Mesenchymal stem cell (in vitro differentiated cells and primary cell): ENCODE results near the gene JAK2. TPM values are rescaled to one million over a fixed set of nuclear protein-coding genes. Genes with fewer than 3 reads are reported as not detected.
A peak's percentile ranks its signal among the peaks of the same experiment; 100 is the strongest.

Source experiments
- DNase-seq: peaks from one replicate; pipeline ENCODE4 v3.0.0-alpha.2; 2013
- H2AFZ ChIP-seq: one replicate; pipeline ENCODE4 v1.6.1; 2013; ENCODE audit warnings: low read depth, mild to moderate bottlenecking, control low read depth, inconsistent platforms, low read length, moderate library complexity
- H2AK5ac ChIP-seq: 2 replicates; pipeline ENCODE4 v1.6.1; 2013; ENCODE audit warnings: low read length, moderate library complexity, mild to moderate bottlenecking, inconsistent platforms; ENCODE audit not compliant: severe bottlenecking
- H2BK120ac ChIP-seq: one replicate; pipeline ENCODE4 v1.6.1; 2013; ENCODE audit warnings: low read depth, mild to moderate bottlenecking, inconsistent platforms, low read length, moderate library complexity
- H2BK12ac ChIP-seq, 2 experiments: one replicate each; pipeline ENCODE4 v1.6.1; 2013; ENCODE audit warnings: inconsistent platforms in 2 of 2, low read length in 2 of 2, mild to moderate bottlenecking in 2 of 2, moderate library complexity in 2 of 2, control low read depth in 1 of 2
- H2BK15ac ChIP-seq: one replicate; pipeline ENCODE4 v1.6.1; 2013; ENCODE audit warnings: mild to moderate bottlenecking, low read depth, inconsistent platforms; ENCODE audit not compliant: poor library complexity, severe bottlenecking
- H2BK5ac ChIP-seq: 2 replicates; pipeline ENCODE4 v1.6.1; 2013; ENCODE audit warnings: low read depth, mild to moderate bottlenecking, low read length, control low read depth, inconsistent platforms; ENCODE audit not compliant: poor library complexity, severe bottlenecking
- H3K14ac ChIP-seq, 2 experiments: one replicate each; pipeline ENCODE4 v1.6.1; 2013; ENCODE audit warnings: inconsistent platforms in 2 of 2, low read length in 2 of 2, control low read depth in 1 of 2, mild to moderate bottlenecking in 1 of 2, moderate library complexity in 1 of 2
- H3K18ac ChIP-seq, 2 experiments: one replicate each; pipeline ENCODE4 v1.6.1; 2013; ENCODE audit warnings: inconsistent platforms in 2 of 2, low read length in 2 of 2, control low read depth in 1 of 2, low read depth in 1 of 2, mild to moderate bottlenecking in 1 of 2
- H3K23ac ChIP-seq, 2 experiments: one replicate each; pipeline ENCODE4 v1.6.1; 2013; ENCODE audit warnings: inconsistent platforms in 2 of 2, low read length in 2 of 2, mild to moderate bottlenecking in 2 of 2, moderate library complexity in 2 of 2, control low read depth in 1 of 2
- H3K27ac ChIP-seq: 2 replicates; pipeline ENCODE4 v1.5.1; 2013; ENCODE audit warnings: mild to moderate bottlenecking, moderate library complexity, low read length, control low read depth, inconsistent platforms; ENCODE audit not compliant: poor library complexity, severe bottlenecking
- H3K27me3 ChIP-seq, 2 experiments: 2 replicates each; pipeline versions ENCODE4 v1.6.1 to v1.7.0; 2013; ENCODE audit warnings: low read length in 2 of 2, mild to moderate bottlenecking in 2 of 2, moderate library complexity in 2 of 2, control low read depth in 1 of 2, inconsistent platforms in 1 of 2; ENCODE audit not compliant: control insufficient read depth in 1 of 2, insufficient read depth in 1 of 2
- H3K36me3 ChIP-seq, 2 experiments: 2 replicates each; pipeline versions ENCODE4 v1.6.1 to v1.7.0; 2013; ENCODE audit warnings: low read length in 2 of 2, control low read depth in 1 of 2, inconsistent platforms in 1 of 2, low read depth in 1 of 2, mild to moderate bottlenecking in 1 of 2; ENCODE audit not compliant: insufficient read depth in 2 of 2, control insufficient read depth in 1 of 2
- H3K4ac ChIP-seq, 2 experiments: one replicate each; pipeline ENCODE4 v1.6.1; 2013; ENCODE audit warnings: inconsistent platforms in 2 of 2, low read length in 2 of 2, mild to moderate bottlenecking in 2 of 2, moderate library complexity in 2 of 2, control low read depth in 1 of 2, low read depth in 1 of 2
- H3K4me1 ChIP-seq: 2 replicates; pipeline ENCODE4 v1.6.1; 2013; ENCODE audit warnings: low read depth, low read length, control low read depth; ENCODE audit not compliant: control insufficient read depth, insufficient read depth
- H3K4me2 ChIP-seq: 2 replicates; pipeline ENCODE4 v1.6.1; 2013; ENCODE audit warnings: low read length, mild to moderate bottlenecking, inconsistent platforms; ENCODE audit not compliant: poor library complexity, severe bottlenecking
- H3K4me3 ChIP-seq, 2 experiments: 2 replicates each; pipeline versions ENCODE4 v1.5.1 to v1.7.0; 2013; ENCODE audit warnings: low read length in 2 of 2, mild to moderate bottlenecking in 2 of 2, control low read depth in 1 of 2, low read depth in 1 of 2; ENCODE audit not compliant: insufficient read depth in 1 of 2
- H3K79me1 ChIP-seq: replicated peaks from 2 replicates; pipeline ENCODE4 v1.6.1; 2013; ENCODE audit warnings: mild to moderate bottlenecking, control low read depth, low read length, inconsistent platforms; ENCODE audit not compliant: poor library complexity, severe bottlenecking
- H3K9ac ChIP-seq: 2 replicates; pipeline ENCODE4 v1.7.0; 2013; ENCODE audit warnings: mild to moderate bottlenecking, low read length, moderate library complexity
- H3K9me3 ChIP-seq: 2 replicates; pipeline ENCODE4 v1.7.0; 2013; ENCODE audit warnings: mild to moderate bottlenecking, low read length; ENCODE audit not compliant: control insufficient read depth
- H4K8ac ChIP-seq: one replicate; pipeline ENCODE4 v1.6.1; 2013; ENCODE audit warnings: inconsistent platforms, mild to moderate bottlenecking, low read length, moderate library complexity
- H4K91ac ChIP-seq: one replicate; pipeline ENCODE4 v1.6.1; 2013; ENCODE audit warnings: mild to moderate bottlenecking, low read length, inconsistent platforms
- WGBS: methylation state at CpG from one replicate; pipeline ENCODE4 v1.1.7; 2013; ENCODE audit warnings: mixed read lengths; 5-methylcytosine and 5-hydroxymethylcytosine counted together
- polyA plus RNA-seq, 2 experiments: library from polyadenylated mRNA; stranded (reverse); fragments of 200-250 nt; gene quantifications; one replicate each; pipeline ENCODE4 v1.2.3, GENCODE V29; 2013

Gene JAK2
- 6.6 TPM for polyA plus RNA-seq (2013, experiment 1 of 2)
- polyA plus RNA-seq (2013, experiment 2 of 2) = 6.4 TPM

DNA sequence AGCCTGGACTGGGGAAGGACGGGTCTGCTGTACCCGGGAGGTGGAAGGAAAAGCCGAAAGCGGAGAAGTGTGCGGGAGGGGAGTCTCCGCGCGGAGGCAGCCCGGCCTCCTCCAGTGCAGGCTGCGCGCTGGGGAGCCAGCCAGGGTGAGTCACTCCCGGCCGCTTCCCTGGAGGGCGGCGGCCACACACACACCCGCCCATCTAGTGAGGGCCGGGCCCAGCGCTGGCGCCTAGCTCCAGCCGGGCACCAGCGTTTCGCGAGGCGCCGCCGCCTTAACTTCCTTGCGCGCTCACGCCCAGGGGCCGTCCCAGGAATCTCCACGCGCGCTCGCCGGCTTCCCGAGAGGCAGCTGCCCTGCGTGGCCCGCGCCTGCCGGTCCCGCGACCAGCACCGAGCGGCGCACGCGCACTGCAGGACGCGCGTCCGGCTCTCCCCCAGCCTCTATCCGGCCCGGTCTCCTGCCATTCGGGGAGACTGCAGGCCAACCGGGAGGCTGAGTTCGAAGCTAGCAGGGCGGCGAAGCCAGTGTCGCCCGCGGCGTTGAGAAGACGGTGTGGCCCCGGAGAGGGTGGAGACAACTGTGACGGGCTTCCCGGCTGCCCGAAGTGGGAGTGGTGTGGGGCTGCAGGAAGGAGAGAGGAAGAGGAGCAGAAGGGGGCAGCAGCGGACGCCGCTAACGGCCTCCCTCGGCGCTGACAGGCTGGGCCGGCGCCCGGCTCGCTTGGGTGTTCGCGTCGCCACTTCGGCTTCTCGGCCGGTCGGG, at the start of gene JAK2:
Gene JAK2 (plus strand): TSS at position 652 of the 765 bp plus-strand sequence. CDS start 36,716 bp downstream, outside the sequence.
- Histone ChIP-seq H2BK5ac (peak within 1 kb of the TSS; percentile 93), H3K4me2 (peak within 1 kb of the TSS; percentile 97), H3K18ac (peak within 1 kb of the TSS; percentile 98 to 99), H2BK120ac (peak within 1 kb of the TSS; percentile 99), H2BK15ac (peak within 1 kb of the TSS; percentile 92), H4K91ac (peak within 1 kb of the TSS; percentile 98), H3K14ac (peak within 1 kb of the TSS; percentile 96 to 98), H3K79me1 (peaks cover 3% of the 10 kb centered on the region), H3K9me3 (no peaks in the 10 kb centered on the region), H3K27me3 (no peaks in the 10 kb centered on the region), H3K27ac (peak within 1 kb of the TSS; percentile 99), H2BK12ac (peak within 1 kb of the TSS; percentile 82 to 96), H3K9ac (peak within 1 kb of the TSS; percentile 95), H3K36me3 (peaks cover 0 to 12% of the 10 kb centered on the region in 2 experiments), H3K4me1 (peaks cover 2% of the 10 kb centered on the region), H4K8ac (peak within 1 kb of the TSS; percentile 99), H2AK5ac (no peak within 1 kb of the TSS), H2AFZ (peak within 1 kb of the TSS; percentile 83), H3K23ac (peak within 1 kb of the TSS in 1 of 2 experiments; percentile 95), H3K4ac (peak within 1 kb of the TSS; percentile 90 to 93), H3K4me3 (peak within 1 kb of the TSS; percentile 92)
- WGBS = under 1% methylated on average over 65 of the region's 84 CpGs
- DNase-seq = peak; percentile 96

DNA sequence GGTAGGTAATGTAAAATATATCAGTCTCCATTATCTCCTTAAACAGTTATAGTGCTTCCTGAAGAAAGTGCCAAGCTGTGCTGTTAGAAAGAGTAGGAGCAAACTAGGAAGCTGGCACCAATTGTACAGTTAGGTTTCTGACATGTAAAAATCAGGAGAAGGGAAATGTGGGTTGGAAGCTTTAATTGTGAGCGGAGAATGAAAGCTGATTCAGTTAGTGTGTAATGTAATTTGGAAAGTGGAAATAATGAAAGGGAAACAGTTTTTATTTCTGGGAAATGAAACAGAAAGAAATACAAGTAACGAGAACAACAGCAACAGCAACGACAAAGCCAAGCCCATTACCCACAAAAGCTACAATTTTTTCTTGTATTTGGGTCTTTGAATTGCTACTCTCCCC, 48.8 kb upstream of the JAK2 start:
- Histone ChIP-seq H2AK5ac (no peak overlapping the region), H3K9ac (peak overlapping the region; percentile 64), H3K4ac (no peak overlapping the region), H3K4me2 (no peak overlapping the region), H4K8ac (no peak overlapping the region), H3K18ac (no peak overlapping the region), H3K27me3 (no peaks in the 10 kb centered on the region), H3K9me3 (no peaks in the 10 kb centered on the region), H2AFZ (no peak overlapping the region), H4K91ac (no peak overlapping the region), H3K79me1 (no peaks in the 10 kb centered on the region), H3K23ac (no peak overlapping the region), H2BK12ac (no peak overlapping the region), H3K14ac (no peak overlapping the region), H3K4me1 (peaks cover 3% of the 10 kb centered on the region), H2BK15ac (no peak overlapping the region), H2BK120ac (no peak overlapping the region), H3K36me3 (no peaks in the 10 kb centered on the region), H2BK5ac (no peak overlapping the region), H3K27ac (no peak overlapping the region), H3K4me3 (peak overlapping the region in 1 of 2 experiments; percentile 11)
- WGBS = no CpG with 5 or more reads among the region's 3 CpGs
- no peak for DNase-seq

DNA sequence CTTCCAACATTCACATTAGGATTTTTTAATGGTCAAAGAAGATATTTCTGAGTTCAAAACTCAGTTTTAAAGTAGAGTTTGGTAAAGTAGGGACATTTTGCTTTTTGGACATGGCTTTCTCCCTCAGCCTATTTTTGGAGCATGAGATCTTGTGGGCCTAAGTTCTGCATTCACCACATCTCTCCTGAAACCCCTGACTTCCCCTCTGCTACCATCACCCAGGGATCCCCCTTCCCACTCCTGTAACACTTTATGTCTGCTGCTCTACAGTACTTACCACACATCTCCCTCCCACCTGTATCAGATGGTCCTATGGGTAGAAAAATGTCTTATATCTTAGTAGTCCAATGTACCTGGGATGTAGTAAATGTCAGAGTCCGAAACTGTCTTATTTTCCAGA, 48.2 kb upstream of the JAK2 start:
- DNase-seq = no peak
- Histone ChIP-seq H3K23ac (no peak overlapping the region), H3K14ac (no peak overlapping the region), H3K9ac (peak overlapping the region; percentile 64), H3K36me3 (no peaks in the 10 kb centered on the region), H3K4me3 (no peak overlapping the region), H2BK120ac (no peak overlapping the region), H3K27me3 (no peaks in the 10 kb centered on the region), H2BK12ac (no peak overlapping the region), H2AK5ac (no peak overlapping the region), H4K8ac (no peak overlapping the region), H4K91ac (no peak overlapping the region), H3K9me3 (no peaks in the 10 kb centered on the region), H3K4me2 (no peak overlapping the region), H3K4me1 (peaks cover 3% of the 10 kb centered on the region), H2AFZ (no peak overlapping the region), H2BK15ac (no peak overlapping the region), H3K27ac (no peak overlapping the region), H3K4ac (no peak overlapping the region), H3K18ac (peak overlapping the region in 1 of 2 experiments; percentile 18), H2BK5ac (no peak overlapping the region), H3K79me1 (no peaks in the 10 kb centered on the region)
- 86% methylated on average over 1 of the region's 1 CpG for WGBS

DNA sequence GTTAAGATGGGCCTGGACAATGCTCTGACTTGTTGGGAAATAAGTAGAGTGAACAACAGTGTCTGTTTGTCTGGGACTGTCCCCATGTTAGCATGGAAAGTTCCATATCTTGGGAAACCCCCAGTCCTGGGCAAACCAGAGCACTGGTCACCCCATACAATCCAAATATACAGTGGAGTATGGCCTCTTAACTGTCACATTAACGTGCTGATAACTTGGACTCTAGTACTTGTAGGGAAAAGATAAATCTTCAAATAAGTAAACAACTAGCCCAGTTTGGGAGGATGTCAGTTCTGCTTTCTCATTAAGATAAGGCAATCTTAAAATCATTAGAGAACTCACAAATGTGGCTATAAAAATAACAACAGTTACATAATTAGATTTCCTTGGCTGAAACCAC, 47.6 kb upstream of the JAK2 start:
- H2AK5ac ChIP-seq = no peak overlapping the region
- no peaks in the 10 kb centered on the region for H3K9me3 ChIP-seq
- no peak overlapping the region for H2BK15ac ChIP-seq
- H2AFZ ChIP-seq = no peak overlapping the region
- no peak overlapping the region for H2BK5ac ChIP-seq
- WGBS = no CpG with 5 or more reads among the region's 1 CpG
- no peak overlapping the region for H2BK120ac ChIP-seq
- no peak overlapping the region for H3K14ac ChIP-seq
- H3K79me1 ChIP-seq = no peaks in the 10 kb centered on the region
- no peak overlapping the region for H4K8ac ChIP-seq
- no peak overlapping the region for H3K9ac ChIP-seq
- H3K4me2 ChIP-seq = no peak overlapping the region
- H3K36me3 ChIP-seq = no peaks in the 10 kb centered on the region
- H3K27ac ChIP-seq = no peak overlapping the region
- H3K23ac ChIP-seq = no peak overlapping the region
- no peak overlapping the region for H4K91ac ChIP-seq
- no peak overlapping the region for H3K4me3 ChIP-seq
- no peak overlapping the region for H3K4ac ChIP-seq
- no peak overlapping the region for H2BK12ac ChIP-seq
- H3K18ac ChIP-seq = no peak overlapping the region
- peaks cover 3% of the 10 kb centered on the region for H3K4me1 ChIP-seq
- no peaks in the 10 kb centered on the region for H3K27me3 ChIP-seq
- DNase-seq = peak; percentile 44
